ENCODE data around the gene HENMT1. TPM values are rescaled to one million over a fixed set of nuclear protein-coding genes. Genes with fewer than 3 reads are reported as not detected.

HENMT1 gene
- total and polyA plus RNA-seq, 9 of the 15 experiments (the other 6 are each of a cell fraction or from before 2014, with no cell fraction given): not detected

- ATAC-seq (peak; percentile 91), DNase-seq (ENCODE audit: extremely low read depth in 1 of 4, low spot score in 3 of 4) (peak; percentile 96 to 99 (median 98)), FAIRE-seq (peak; percentile 83)
- H3K4me1 ChIP-seq (replicated peaks in 1 of 2; ENCODE audit: control insufficient read depth in 2 of 2, insufficient read depth in 2 of 2, low read length in 2 of 2): peaks cover 5 to 7% of the 10 kb centered on the region in 2 experiments; a peak in 3 of 5 replicates
- H3K4me2 ChIP-seq (ENCODE audit: insufficient read depth, low read length): peak within 1 kb of the TSS; percentile 94
- H4K20me1 ChIP-seq (replicated peaks; ENCODE audit: control insufficient read depth, insufficient read depth, low read length): peaks cover 17% of the 10 kb centered on the region
- H3K27ac ChIP-seq (ENCODE audit: extremely low read depth, low read depth, low read length): peak within 1 kb of the TSS; percentile 94
- in situ Hi-C loops (cut with MboI): no loop called here
- peaks cover 40% of the 10 kb centered on the region for H3K36me3 ChIP-seq (ENCODE audit: control insufficient read depth, insufficient read depth, low read length)
- peaks cover 68% of the 10 kb centered on the region for H3K79me2 ChIP-seq (ENCODE audit: control insufficient read depth, insufficient read depth, low read length)
- ChIA-PET CTCF (ENCODE audit: low intra/inter-chr PET ratio) (interaction anchor here (1.0 kb wide), 1 partner anchor 207 kb away, joined by 3 read pairs; no protein-coding TSS in a partner anchor), POLR2A (interaction anchor here (0.5 to 5.6 kb wide), 21 partner anchors 10 to 906 kb away, joined by 3 to 97 read pairs (median 4); no protein-coding TSS in a partner anchor)
- intact Hi-C loops (cut with micrococcal nuclease): loop anchor here (2.0 kb wide), 3 partner anchors 49 to 207 kb away; partner anchors contain the start of gene STXBP3
- BruUV-seq (replicated peaks): no TSS peak
- H2AFZ ChIP-seq (ENCODE audit: low read depth, low read length): peak within 1 kb of the TSS; percentile 93
- under 1% methylated on average over 38 of the region's 59 CpGs for WGBS (ENCODE audit: insufficient coverage, low coverage, missing lambda C conversion rate)
- H3K27me3 ChIP-seq (ENCODE audit: control insufficient read depth in 2 of 2, insufficient read depth in 2 of 2, low read length in 2 of 2): no peaks in the 10 kb centered on the region
- H3K9ac ChIP-seq (ENCODE audit: insufficient read depth in 1 of 2, low read depth in 2 of 2, low read length in 2 of 2): peak within 1 kb of the TSS; percentile 91 to 96
- no peaks in the 10 kb centered on the region for H3K9me1 ChIP-seq (ENCODE audit: control insufficient read depth, insufficient read depth, low read length)
- no peaks in the 10 kb centered on the region for H3K9me3 ChIP-seq (replicated peaks; ENCODE audit: control insufficient read depth, insufficient read depth, low read depth, low read length)
- peak within 1 kb of the TSS; percentile 74 for H3K4me3 ChIP-seq
- TF ChIP-seq RNF2 (IDR thresholded peaks at IDR 0.05) (peak; percentile 40; the same call in 1 of the 2 replicates), CREB1 (IDR thresholded peaks at IDR 0.05) (peak; percentile 92), CREB1 (CRISPR knock-in tag; IDR thresholded peaks at IDR 0.05) (peak; percentile 90), HOXB6 (CRISPR knock-in tag; IDR thresholded peaks at IDR 0.05; ENCODE audit: borderline replicate concordance) (no peak), ZNF609 (CRISPR knock-in tag; IDR thresholded peaks at IDR 0.05; ENCODE audit: borderline replicate concordance) (peak; percentile 89), CHD1 (IDR thresholded peaks at IDR 0.05; ENCODE audit: low read length) (peak; percentile 70), ETV1 (tag; conservative IDR thresholded peaks at IDR 0.05; ENCODE audit: low read depth) (peak; percentile 90), NR3C1 (CRISPR knock-in tag; IDR thresholded peaks at IDR 0.05) (no peak), NCOA4 (IDR thresholded peaks at IDR 0.05; ENCODE audit: partially characterized antibody) (no peak), ZNF583 (CRISPR knock-in tag; IDR thresholded peaks at IDR 0.05) (no peak), EP400 (IDR thresholded peaks at IDR 0.05) (peak; percentile 98), PCBP2 (IDR thresholded peaks at IDR 0.05; ENCODE audit: low read depth, low read length, poor library complexity, severe bottlenecking) (no peak), NUFIP1 (IDR thresholded peaks at IDR 0.05; ENCODE audit: partially characterized antibody) (no peak), ZC3H11A (IDR thresholded peaks at IDR 0.05; ENCODE audit: low read depth, low read length) (0 out of 2 replicates have a peak, but pooled peaks have one; percentile 16), PHF8 (IDR thresholded peaks at IDR 0.05; ENCODE audit: borderline replicate concordance, low read length) (peak; percentile 98), SAFB (IDR thresholded peaks at IDR 0.05; ENCODE audit: borderline replicate concordance, low read depth, low read length) (no peak), NCOR1 (IDR thresholded peaks at IDR 0.05) (peak; percentile 48), GATAD2B (IDR thresholded peaks at IDR 0.05; ENCODE audit: borderline replicate concordance) (no peak), NFIX (CRISPR knock-in tag; IDR thresholded peaks at IDR 0.05; ENCODE audit: low read depth) (no peak)
Measured at GRCh38 chr1:108691942-108692723, 31.2 kb upstream of the HENMT1 start, which contains the start of gene PRPF38B. Gene PRPF38B (plus strand): TSS chr1:108692310. CDS start chr1:108692592, 282 bp downstream.
